HCT116 (cell line): Measurements from ENCODE around the gene SHANK2. TPM values are rescaled to one million over a fixed set of nuclear protein-coding genes. Genes with fewer than 3 reads are reported as not detected.

ENCODE experiments used
- ATAC-seq: fragments of 200-7000 bp; cut with Tn5 transposase; 2 replicates; pipeline ENCODE4 v1.9.1; 2020; ENCODE audit warnings: mild to moderate bottlenecking, moderate library complexity
- BruUV-seq: library from RNA; stranded (reverse); fragments of 400-500 nt; replicated peaks from 2 replicates; lab custom pipeline; 2021; lab: Mats Ljungman, UMichigan
- CTCF ChIA-PET: fragments of 300-600 bp; sonication (Branson Sonifier 250); formaldehyde crosslinking; loops from one replicate; lab custom pipeline; 2021; ENCODE audit warnings: antibody characterized with exemption; lab: Charles Lee
- POLR2A ChIA-PET: fragments of 300-600, 350-600 bp; sonication (Branson Sonifier 250); formaldehyde crosslinking; loops from one replicate; lab custom pipeline; 2021; ENCODE audit warnings: antibody characterized with exemption; lab: Charles Lee
- RAD21 ChIA-PET, 2 experiments: fragments of 300-600 bp; sonication (Branson Sonifier 250); formaldehyde crosslinking; loops; one replicate each; lab custom pipeline; 2023; ENCODE audit warnings: low total read pairs in 2 of 2; ENCODE audit not compliant: uncharacterized antibody in 2 of 2, unreplicated experiment in 2 of 2, low non-redundant PET in 1 of 2; lab: Charles Lee
- DNase-seq: peaks from one replicate; pipeline ENCODE4 v3.0.0-alpha.2; 2010; ENCODE audit warnings: low read depth, low spot score
- H2AFZ ChIP-seq: fragments of 200-600 bp; shearing (Covaris generic), sonication (generic); 2 replicates; pipeline ENCODE4 v1.6.1; 2017; ENCODE audit warnings: low read depth, mixed run types, mixed read lengths, antibody characterized with exemption, low read length; ENCODE audit not compliant: poor library complexity, severe bottlenecking
- H3K27ac ChIP-seq: 2 replicates; pipeline ENCODE4 v1.5.1; 2012; ENCODE audit warnings: low read depth, low read length
- H3K27me3 ChIP-seq: fragments of 200-600 bp; sonication (generic); 2 replicates; pipeline ENCODE4 v1.6.1; 2016; ENCODE audit warnings: mixed run types, low read length, mixed read lengths; ENCODE audit not compliant: insufficient read depth
- H3K36me3 ChIP-seq, 2 experiments: fragments of 200-500 bp in 1 of 2; fragments of 200-600 bp in 1 of 2; sonication (Bioruptor generic) in 1 of 2; sonication (generic) in 1 of 2; 2 replicates each; pipeline versions ENCODE4 v1.5.1 to v1.6.1; 2014 to 2016; ENCODE audit warnings: low read length in 2 of 2, inconsistent platforms in 1 of 2, mixed read lengths in 1 of 2, mixed run types in 1 of 2; ENCODE audit not compliant: insufficient read depth in 2 of 2, control insufficient read depth in 1 of 2
- H3K4me1 ChIP-seq, 2 experiments: fragments of 200-600 bp in 1 of 2; sonication (generic) in 1 of 2; 2 replicates each; pipeline versions ENCODE4 v1.5.1 to v1.6.1; 2012 to 2017; ENCODE audit warnings: low read length in 2 of 2, inconsistent platforms in 1 of 2, mild to moderate bottlenecking in 1 of 2, mixed read lengths in 1 of 2, mixed run types in 1 of 2, moderate library complexity in 1 of 2; ENCODE audit not compliant: insufficient read depth in 2 of 2, control insufficient read depth in 1 of 2
- H3K4me2 ChIP-seq: fragments of 200-600 bp; sonication (generic); 2 replicates; pipeline ENCODE4 v1.6.1; 2017; ENCODE audit warnings: mixed run types, low read length, mixed read lengths
- H3K4me3 ChIP-seq, 2 experiments: fragments of 200-600 bp in 1 of 2; sonication (generic) in 1 of 2; replicated peaks in 1 of 2; 2 replicates each; pipeline ENCODE4 v1.5.1; 2011 to 2016; ENCODE audit warnings: low read length in 2 of 2, control low read depth in 1 of 2, low read depth in 1 of 2, mild to moderate bottlenecking in 1 of 2, mixed read lengths in 1 of 2, mixed run types in 1 of 2
- H3K79me2 ChIP-seq: fragments of 200-600 bp; sonication (generic); 2 replicates; pipeline ENCODE4 v1.6.1; 2017; ENCODE audit warnings: mild to moderate bottlenecking, mixed run types, low read length, moderate library complexity, mixed read lengths; ENCODE audit not compliant: insufficient read depth
- H3K9ac ChIP-seq: fragments of 200-600 bp; sonication (generic); 2 replicates; pipeline ENCODE4 v1.6.1; 2016; ENCODE audit warnings: low read length, mixed read lengths
- H3K9me2 ChIP-seq: fragments of 200-600 bp; sonication (generic), shearing (Covaris generic); 2 replicates; pipeline ENCODE4 v1.6.1; 2017; ENCODE audit warnings: mixed run types, mild to moderate bottlenecking, moderate library complexity; ENCODE audit not compliant: insufficient read depth
- H3K9me3 ChIP-seq, 2 experiments: fragments of 200-500 bp in 1 of 2; fragments of 200-600 bp in 1 of 2; sonication (Bioruptor generic) in 1 of 2; sonication (generic) in 1 of 2; 2 replicates each; pipeline ENCODE4 v1.6.1; 2014 to 2017; ENCODE audit warnings: low read length in 2 of 2, mixed read lengths in 2 of 2, inconsistent platforms in 1 of 2, low read depth in 1 of 2, mild to moderate bottlenecking in 1 of 2, mixed run types in 1 of 2, moderate library complexity in 1 of 2; ENCODE audit not compliant: control insufficient read depth in 1 of 2, insufficient read depth in 1 of 2
- H4K20me1 ChIP-seq: fragments of 200-600 bp; sonication (generic), shearing (Covaris generic); 2 replicates; pipeline ENCODE4 v1.6.1; 2017; ENCODE audit warnings: mixed run types, mild to moderate bottlenecking, moderate library complexity; ENCODE audit not compliant: insufficient read depth
- CEBPB ChIP-seq: IDR thresholded peaks from 2 replicates; pipeline ENCODE4 v1.6.1; 2012; ENCODE audit warnings: low read depth
- EGR1 ChIP-seq: IDR thresholded peaks from 2 replicates; pipeline ENCODE4 v1.6.1; 2012; ENCODE audit warnings: low read depth
- ELF1 ChIP-seq: IDR thresholded peaks from 2 replicates; pipeline ENCODE4 v1.6.1; 2012; ENCODE audit warnings: low read depth, borderline replicate concordance
- EZH2 ChIP-seq: fragments of 200-600 bp; sonication (generic); IDR thresholded peaks from 2 replicates; pipeline ENCODE4 v1.6.1; 2017; ENCODE audit warnings: antibody characterized with exemption, mixed run types
- EZH2phosphoT487 ChIP-seq: fragments of 200-600 bp; IDR thresholded peaks from 2 replicates; pipeline ENCODE4 v1.6.1; 2018; ENCODE audit warnings: antibody characterized with exemption, borderline replicate concordance
- JUND ChIP-seq: IDR thresholded peaks from 2 replicates; pipeline ENCODE4 v1.6.1; 2012
- RAD21 ChIP-seq: IDR thresholded peaks from 2 replicates; pipeline ENCODE4 v1.6.1; 2012; ENCODE audit warnings: low read depth, mild to moderate bottlenecking
- REST ChIP-seq: IDR thresholded peaks from 2 replicates; pipeline ENCODE4 v1.6.1; 2012; ENCODE audit warnings: low read depth
- TCF7L2 ChIP-seq: IDR thresholded peaks from 2 replicates; pipeline ENCODE4 v1.7.0; 2011; ENCODE audit warnings: borderline replicate concordance, inconsistent platforms; ENCODE audit not compliant: insufficient read depth, insufficient read length; ENCODE audit errors: extremely low read depth
- ZNF274 ChIP-seq: fragments of 200-500 bp; sonication (Bioruptor generic); IDR thresholded peaks from 2 replicates; pipeline ENCODE4 v1.6.1; 2014; ENCODE audit warnings: mild to moderate bottlenecking, low read depth, low read length, inconsistent platforms
- intact Hi-C: fragments of 100-400 bp; cut with micrococcal nuclease; formaldehyde crosslinking; loops from 2 replicates; pipeline ENCODE4 v1.10.0; 2022
- total RNA-seq: library from RNA; stranded (reverse); gene quantifications from one replicate; pipeline ENCODE4 v1.2.1, GENCODE V29; 2021; ENCODE audit not compliant: unreplicated experiment
- TF ChIP-seq, protein P1 (sequence below): IDR thresholded peaks from 2 replicates; pipeline ENCODE4 v1.6.1; 2011; ENCODE audit warnings: mild to moderate bottlenecking, low read length, moderate library complexity; ENCODE audit not compliant: insufficient replicate concordance; ENCODE audit errors: extremely low read depth

The SHANK2 gene
- total RNA-seq, 1 experiment from 2014 or later: 16.9 TPM

GRCh38 chr11:71255800-71256479, 3.6 kb upstream of the SHANK2 start:
- no peaks in the 10 kb centered on the region for H3K9me3 ChIP-seq
- H3K4me2 ChIP-seq: no peak overlapping the region
- POLR2A ChIA-PET: no interaction called here
- no peaks in the 10 kb centered on the region for H3K9me2 ChIP-seq
- no peaks in the 10 kb centered on the region for H3K36me3 ChIP-seq
- no peak overlapping the region for H3K4me3 ChIP-seq
- CTCF ChIA-PET: no interaction called here
- RAD21 ChIA-PET: no interaction called here
- no peak for TF ChIP-seq CEBPB
- TF ChIP-seq ELF1: no peak
- peaks cover 5 to 12% of the 10 kb centered on the region in 2 experiments for H3K4me1 ChIP-seq
- H2AFZ ChIP-seq: no peak overlapping the region
- no peak for ATAC-seq
- H4K20me1 ChIP-seq: no peaks in the 10 kb centered on the region
- no TSS peak for BruUV-seq
- H3K79me2 ChIP-seq: no peaks in the 10 kb centered on the region
- no peak overlapping the region for H3K27ac ChIP-seq
- H3K9ac ChIP-seq: no peak overlapping the region
- intact Hi-C loops: no loop called here
- H3K27me3 ChIP-seq: no peaks in the 10 kb centered on the region
- DNase-seq: no peak

- Histone ChIP-seq H3K79me2 (no peaks in the 10 kb centered on the region; the same call in 1 of the 2 replicates), H3K4me2 (no peak overlapping the region), H3K9me2 (no peaks in the 10 kb centered on the region), H2AFZ (no peak overlapping the region), H3K27me3 (no peaks in the 10 kb centered on the region), H4K20me1 (no peaks in the 10 kb centered on the region), H3K36me3 (no peaks in the 10 kb centered on the region), H3K4me1 (peaks cover 5 to 13% of the 10 kb centered on the region in 2 experiments), H3K9me3 (no peaks in the 10 kb centered on the region), H3K27ac (no peak overlapping the region), H3K4me3 (no peak overlapping the region), H3K9ac (no peak overlapping the region)
- no TSS peak for BruUV-seq
- DNase-seq: no peak
- POLR2A ChIA-PET: no interaction called here
- intact Hi-C loops: no loop called here
- CTCF ChIA-PET: no interaction called here
- ATAC-seq: no peak
- RAD21 ChIA-PET: no interaction called here
- no peak for TF ChIP-seq REST
- no peak for TF ChIP-seq EZH2
- no peak for TF ChIP-seq EZH2phosphoT487
- no peak for TF ChIP-seq TCF7L2
- no peak for TF ChIP-seq ELF1
- TF ChIP-seq, protein P1, sequence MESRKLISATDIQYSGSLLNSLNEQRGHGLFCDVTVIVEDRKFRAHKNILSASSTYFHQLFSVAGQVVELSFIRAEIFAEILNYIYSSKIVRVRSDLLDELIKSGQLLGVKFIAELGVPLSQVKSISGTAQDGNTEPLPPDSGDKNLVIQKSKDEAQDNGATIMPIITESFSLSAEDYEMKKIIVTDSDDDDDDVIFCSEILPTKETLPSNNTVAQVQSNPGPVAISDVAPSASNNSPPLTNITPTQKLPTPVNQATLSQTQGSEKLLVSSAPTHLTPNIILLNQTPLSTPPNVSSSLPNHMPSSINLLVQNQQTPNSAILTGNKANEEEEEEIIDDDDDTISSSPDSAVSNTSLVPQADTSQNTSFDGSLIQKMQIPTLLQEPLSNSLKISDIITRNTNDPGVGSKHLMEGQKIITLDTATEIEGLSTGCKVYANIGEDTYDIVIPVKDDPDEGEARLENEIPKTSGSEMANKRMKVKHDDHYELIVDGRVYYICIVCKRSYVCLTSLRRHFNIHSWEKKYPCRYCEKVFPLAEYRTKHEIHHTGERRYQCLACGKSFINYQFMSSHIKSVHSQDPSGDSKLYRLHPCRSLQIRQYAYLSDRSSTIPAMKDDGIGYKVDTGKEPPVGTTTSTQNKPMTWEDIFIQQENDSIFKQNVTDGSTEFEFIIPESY: no peak
- TF ChIP-seq JUND: no peak
- no peak for TF ChIP-seq ZNF274
- no peak for TF ChIP-seq RAD21
- TF ChIP-seq EGR1: no peak
Observed at GRCh38 chr11:71255323-71255722, 2.9 kb upstream of the SHANK2 start.
